Measurements from ENCODE around the gene PRR5L.

PRR5L gene

DNA sequence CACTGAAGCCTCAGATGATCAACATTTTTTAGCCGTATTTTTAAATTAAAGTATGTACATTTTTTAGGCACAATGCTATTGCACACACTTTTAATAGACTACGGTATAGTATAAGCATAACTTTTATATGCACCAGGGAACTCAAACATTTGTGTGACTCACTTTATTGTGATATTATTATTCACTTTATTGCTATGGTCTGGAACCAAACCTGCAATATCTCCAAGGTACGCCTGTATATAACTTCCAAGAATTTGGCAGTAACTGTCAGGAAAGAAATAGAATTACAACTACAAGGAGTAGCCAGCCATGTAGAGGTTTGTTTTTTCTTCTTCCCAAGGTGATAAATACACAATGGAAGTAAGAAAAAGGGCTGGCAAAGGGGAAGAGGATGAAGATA, 62.3 kb downstream of the PRR5L start:
- DNase-seq (ENCODE audit: low read depth) = no peak

- no peak for DNase-seq (ENCODE audit: low read depth)
These were observed 64.2 kb downstream of the PRR5L start for GRCh38 chr11:36360318-36360717.

GRCh38 chr11:36360826-36361415, 64.8 kb downstream of the PRR5L start:
- no peak for DNase-seq (ENCODE audit: low read depth)

GRCh38 chr11:36361472-36361871, 65.4 kb downstream of the PRR5L start:
- no peak for DNase-seq (ENCODE audit: low read depth)

DNA sequence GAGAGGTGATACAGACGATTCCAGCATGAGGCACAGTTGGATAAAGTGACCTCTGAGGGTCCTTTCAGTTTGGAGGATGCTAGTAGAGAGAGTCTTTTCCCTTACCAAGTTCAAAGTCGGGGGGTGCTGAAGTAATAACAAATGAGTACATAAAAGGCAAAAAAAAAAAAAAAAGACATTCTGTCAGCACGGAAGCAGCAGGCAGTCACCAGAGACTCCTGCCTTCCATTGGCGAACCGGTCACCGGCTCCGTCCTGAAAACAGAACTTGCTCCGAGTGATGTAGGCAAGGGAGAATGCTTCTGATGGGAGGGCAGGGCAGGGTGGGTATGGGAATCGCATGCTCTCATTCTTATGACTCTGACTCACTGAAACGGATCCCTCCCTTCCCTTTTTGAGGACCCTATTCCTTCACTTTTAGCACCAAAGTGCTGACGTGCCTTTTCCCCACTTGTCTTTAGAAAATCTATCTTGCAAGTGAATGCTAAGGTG, 65.9 kb downstream of the PRR5L start:
- DNase-seq (ENCODE audit: low read depth) = no peak

DNA sequence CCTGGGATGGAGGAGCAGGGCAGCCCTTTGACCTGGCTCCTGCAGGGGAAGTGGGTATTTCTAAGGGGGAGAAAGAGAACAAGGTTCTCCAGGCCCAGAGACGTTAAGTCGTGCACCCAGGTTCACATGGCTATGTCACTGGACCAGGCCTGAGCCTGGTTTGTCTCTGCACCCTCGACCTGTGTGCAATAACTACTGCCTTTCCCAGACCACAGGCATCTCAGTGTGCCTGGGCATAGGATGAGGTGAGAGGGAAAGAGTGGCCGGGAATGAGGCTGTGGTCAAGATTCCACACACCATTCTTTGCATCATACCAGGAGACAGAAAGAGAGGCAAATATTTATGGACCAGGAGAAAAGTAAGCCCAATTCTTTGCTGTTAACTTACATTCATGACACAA, 66.8 kb downstream of the PRR5L start:
- no peak for DNase-seq (ENCODE audit: low read depth)

GRCh38 chr11:36363361-36364268, 67.5 kb downstream of the PRR5L start:
- DNase-seq (ENCODE audit: low read depth) = no peak

- DNase-seq (ENCODE audit: low read depth) = no peak
These were observed 68.7 kb downstream of the PRR5L start for GRCh38 chr11:36364551-36365325.

DNA sequence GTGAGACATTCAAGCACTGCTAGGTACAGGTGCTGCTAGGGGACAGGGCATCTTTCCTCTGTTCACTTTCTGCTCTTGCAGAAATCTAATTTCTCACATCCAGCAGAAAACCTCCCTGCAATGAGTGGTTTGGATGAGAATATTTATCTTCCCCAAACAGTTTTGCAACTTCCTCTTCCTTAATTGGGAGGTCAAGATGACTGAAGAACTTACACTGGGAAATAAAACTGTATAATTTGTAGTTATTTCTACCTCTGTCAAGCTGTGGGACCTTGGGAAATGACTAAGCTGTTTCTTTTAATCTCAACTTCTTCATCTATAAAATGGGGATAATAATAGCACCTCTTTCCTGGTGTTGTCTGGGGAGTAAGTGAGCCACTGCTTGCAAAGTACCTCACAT, 69.8 kb downstream of the PRR5L start:
- DNase-seq (ENCODE audit: low read depth) = no peak

GRCh38 chr11:36367806-36368680, 72.0 kb downstream of the PRR5L start:
- no peak for DNase-seq (ENCODE audit: low read depth)

- no peak for DNase-seq (ENCODE audit: low read depth)
These were observed 75.1 kb downstream of the PRR5L start for GRCh38 chr11:36371181-36371580.

GRCh38 chr11:36371590-36371989, 75.5 kb downstream of the PRR5L start:
- no peak for DNase-seq (ENCODE audit: low read depth)

DNA sequence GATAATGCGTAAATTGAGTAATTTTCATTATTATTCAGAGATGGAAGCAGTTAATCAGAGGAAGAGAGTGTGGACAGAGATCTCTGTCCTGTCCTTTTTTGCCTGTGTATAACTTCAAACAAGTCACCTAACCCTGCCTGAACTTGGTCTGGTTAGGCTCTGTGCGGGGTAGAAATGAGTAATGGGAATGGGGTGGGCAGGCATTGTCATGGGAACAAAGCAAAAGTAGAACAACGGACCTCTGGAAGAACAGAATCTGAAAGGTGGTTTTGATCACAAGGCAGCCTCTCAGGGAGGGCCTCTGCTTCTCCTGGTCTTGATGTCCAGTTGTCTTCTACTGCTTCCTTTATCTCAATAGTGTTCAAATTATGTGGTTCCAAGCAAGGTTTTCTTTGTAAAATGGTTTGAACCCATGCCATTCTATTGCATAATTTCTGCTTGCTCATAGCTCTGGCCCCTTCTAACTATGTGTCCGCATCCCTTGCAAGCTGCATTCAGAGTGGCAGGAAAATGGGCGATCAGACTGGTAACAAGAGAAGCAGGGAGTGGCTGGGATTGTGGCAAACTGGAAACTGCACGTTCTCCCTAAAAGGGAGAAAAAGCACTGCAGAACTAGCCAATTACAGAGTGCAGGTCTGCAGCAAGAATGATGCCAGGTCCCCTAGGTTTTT, 76.1 kb downstream of the PRR5L start:
- no peak for DNase-seq (ENCODE audit: low read depth)

DNA sequence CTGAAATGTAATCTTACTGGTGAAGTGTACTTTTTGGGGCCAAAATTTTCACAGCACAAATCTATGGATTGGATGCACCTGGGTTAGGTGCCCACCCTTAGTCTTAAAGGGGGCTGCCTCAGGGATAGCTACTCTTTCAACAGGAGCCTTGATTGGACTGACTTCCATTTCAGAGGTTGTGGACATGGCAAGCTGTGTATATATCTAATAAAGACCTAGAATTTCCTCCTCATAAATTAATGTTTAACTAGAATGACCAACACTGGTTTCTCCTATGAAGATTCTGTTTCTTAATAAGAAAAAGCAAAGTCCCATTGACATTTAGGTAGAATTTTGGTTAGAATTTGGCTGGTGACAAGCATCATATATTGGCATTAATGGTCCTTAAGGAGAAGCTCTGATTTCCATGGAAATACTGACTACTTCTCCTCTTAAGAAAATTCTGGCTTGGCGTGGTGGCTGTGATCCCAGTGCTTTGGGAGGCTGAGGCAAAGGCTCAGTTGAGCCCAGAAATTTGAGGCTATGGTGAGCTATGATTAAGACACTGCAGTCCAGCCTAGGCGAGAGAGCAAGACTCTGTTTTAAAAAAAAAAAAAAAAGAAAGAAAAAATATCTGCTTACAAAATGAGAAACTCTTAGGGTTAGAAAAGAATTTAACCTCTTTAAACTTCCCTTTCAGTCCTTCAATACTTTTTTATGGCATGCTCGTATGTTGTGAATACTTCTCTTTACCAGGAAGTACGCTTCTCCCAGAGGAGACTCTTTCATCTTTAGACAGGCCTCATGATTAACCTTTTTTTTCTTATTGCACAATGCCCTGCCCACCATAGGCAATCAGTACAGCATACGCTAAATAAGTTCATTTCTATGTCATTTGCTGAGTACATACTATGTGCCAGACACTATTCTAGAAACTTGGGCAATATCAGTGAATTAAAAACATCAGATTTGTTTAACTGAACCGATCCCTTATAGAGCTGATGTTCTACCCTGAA, 77.2 kb downstream of the PRR5L start:
- DNase-seq (ENCODE audit: low read depth) = no peak

DNA sequence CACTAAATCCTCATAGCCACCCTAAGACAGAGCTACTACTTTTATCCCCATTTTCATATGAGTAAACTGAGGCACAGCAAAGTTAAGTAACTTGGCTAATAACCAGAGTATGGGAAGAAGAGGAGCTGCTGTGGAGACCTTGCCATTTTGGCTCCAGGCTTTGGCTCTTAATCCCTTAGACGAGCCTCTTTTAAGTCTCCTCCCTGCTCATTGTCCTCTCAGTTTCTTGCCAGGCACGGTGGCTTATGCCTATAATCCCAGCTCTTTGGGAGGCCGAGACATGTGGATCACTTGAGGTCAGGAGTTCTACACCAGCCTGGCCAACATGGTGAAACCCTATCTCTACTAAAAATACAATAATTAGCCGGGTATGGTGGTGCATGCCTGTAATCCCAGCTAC, 78.6 kb downstream of the PRR5L start:
- no peak for DNase-seq (ENCODE audit: low read depth)

- no peak for DNase-seq (ENCODE audit: low read depth)
These were observed 79.4 kb downstream of the PRR5L start for GRCh38 chr11:36375353-36376008.

- DNase-seq (ENCODE audit: low read depth) = no peak
These were observed 80.2 kb downstream of the PRR5L start for GRCh38 chr11:36376009-36376887.
